NCI-H2107 (cell line): ENCODE results near the gene KCNJ16.

Experiments
- DNase-seq: peaks from one replicate; lab custom pipeline; 2025; lab: John Stamatoyannopoulos, UW

KCNJ16 gene

DNA sequence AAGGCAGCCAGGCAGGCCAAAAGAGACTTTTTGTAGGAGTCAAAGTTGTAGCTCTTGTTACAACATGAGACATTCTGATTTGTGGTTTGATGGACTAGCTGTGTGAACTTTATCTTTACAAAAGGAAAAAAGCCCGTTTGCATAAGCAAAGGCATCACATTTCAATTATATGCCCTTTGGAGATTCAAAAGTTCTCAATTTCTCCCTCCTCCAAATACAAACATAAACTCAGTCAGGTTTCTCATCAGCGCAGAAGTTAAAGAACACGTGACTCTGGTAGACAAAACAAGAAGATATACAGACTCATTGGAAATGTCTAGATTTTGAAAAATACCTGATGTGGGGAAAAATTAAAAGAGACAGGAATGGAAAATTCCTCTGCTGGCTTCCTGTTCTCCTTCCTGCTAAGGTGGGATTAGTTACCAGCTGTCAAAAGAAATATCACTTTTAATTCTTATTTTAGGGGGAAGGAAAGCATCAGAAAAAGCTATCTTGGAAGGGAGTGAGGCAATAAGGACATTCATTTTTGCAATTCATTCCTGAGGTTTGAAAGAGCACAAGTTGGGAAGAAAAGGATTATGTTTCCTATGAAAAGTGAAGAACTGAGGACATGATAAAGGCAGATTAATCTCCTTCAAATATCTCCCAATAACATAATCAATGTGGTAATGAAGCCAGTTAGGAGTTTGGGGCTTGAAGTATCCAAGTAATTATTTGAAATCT is 4.6 kb upstream of the KCNJ16 start:
- no peak for DNase-seq

DNA sequence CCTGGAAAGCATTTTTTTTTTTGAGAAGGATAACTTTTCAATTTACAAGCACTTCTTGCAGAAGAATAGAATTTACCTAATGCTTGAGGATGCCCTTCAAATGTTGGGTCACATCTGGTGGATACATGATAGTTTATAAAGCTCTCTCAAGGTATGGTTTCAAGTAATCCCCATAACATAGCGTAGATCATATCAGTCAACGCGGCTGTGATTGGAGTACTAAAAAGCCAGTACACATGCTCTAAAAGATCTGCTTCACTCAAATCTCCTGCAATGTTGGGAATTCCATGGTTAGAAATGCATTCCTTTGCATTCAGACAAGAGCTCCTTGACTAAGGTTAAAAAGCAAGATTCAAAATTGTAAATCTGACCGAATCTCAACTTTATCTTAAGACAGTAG is 3.9 kb upstream of the KCNJ16 start:
- no peak for DNase-seq

DNA sequence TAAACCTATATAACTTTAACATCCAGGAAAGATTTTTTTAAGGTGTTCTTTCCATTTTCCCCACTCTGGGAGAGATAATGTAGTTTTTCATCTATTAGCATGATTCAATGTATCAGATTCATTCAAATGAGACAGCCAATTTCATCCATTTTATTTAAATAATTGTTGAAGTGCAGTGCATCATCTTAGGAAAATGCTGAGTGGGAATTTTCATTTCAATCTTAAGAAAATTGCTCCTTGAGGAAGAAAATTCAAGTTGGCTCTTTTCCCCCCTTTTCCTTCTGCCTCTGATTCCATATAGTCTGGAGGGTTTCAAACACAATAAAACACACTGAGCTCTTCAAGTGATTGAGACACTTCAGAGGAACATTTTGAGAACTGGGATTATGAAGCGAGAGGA is 3.4 kb upstream of the KCNJ16 start:
- DNase-seq: no peak

DNA sequence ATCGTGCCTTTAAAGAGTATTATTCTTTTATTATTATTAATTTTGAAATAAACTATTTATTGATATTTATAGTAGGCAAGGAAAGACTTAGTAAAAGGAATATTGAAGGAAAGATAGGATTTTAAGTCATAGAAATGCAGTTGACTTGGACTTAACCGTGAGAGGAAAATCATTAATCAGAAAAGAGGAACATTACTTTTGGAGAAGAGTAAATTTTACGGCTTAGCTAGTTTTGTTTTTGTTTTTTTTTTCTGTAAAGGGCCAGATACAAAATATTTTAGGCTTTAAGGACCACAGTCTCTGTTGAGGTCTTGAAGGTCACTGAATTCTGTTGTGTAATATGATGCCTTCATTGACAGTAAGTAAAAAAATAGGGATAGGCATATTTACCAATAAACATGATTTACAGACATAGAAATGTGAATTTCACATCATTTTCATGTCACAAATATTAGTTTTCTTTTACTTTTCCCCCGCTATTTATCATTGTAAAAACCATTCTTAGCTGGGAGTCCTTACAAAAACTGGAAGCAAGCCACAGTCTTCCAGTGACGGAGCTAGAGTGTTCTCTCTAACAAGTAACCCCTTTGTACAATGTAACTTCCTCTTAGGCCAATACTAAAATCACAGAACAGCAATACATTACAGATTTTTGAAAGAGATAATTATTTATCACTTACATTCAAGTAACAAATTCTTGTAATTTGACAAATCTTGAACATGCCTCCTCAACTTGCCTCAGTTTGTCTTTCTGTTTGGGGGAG is 2.3 kb upstream of the KCNJ16 start:
- no peak for DNase-seq

DNA sequence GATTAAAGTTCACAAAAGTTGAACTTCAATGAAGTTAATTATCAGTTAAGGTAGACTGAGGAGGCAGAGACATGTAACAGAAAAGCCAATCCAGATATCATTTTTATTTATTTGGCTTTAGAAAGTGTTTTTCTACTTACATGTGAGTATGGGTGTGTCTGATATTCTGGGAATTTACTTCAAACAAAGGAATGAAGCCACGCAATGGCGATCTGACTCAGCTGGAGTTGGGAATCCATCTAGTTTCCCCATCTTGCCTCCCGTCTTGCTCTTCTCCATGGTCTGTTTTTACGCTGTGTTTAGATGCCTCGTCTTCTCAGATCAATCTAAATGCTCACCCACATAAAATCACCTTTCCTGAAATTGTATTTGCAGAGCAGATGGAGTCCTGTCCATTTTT is 1.7 kb upstream of the KCNJ16 start:
- DNase-seq: no peak

DNA sequence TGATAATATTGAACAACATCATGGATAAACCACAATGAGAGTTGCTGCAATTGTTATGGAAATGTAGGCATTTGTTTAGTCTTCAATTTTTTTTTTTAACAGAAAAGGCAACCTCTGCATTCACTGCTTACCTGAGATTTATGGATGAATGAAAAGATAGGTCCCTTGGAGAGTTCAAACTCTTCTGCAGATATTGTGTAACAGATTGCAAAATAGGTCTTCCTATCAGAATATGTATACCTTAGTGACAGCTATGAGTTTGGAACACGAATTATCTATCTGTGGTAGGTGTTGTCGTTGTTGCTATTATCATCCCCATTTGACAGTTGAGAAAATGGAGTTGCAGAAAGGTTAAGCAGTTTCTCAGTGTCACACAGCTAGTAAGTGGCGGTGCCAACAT is 1.2 kb upstream of the KCNJ16 start:
- no peak for DNase-seq

DNA sequence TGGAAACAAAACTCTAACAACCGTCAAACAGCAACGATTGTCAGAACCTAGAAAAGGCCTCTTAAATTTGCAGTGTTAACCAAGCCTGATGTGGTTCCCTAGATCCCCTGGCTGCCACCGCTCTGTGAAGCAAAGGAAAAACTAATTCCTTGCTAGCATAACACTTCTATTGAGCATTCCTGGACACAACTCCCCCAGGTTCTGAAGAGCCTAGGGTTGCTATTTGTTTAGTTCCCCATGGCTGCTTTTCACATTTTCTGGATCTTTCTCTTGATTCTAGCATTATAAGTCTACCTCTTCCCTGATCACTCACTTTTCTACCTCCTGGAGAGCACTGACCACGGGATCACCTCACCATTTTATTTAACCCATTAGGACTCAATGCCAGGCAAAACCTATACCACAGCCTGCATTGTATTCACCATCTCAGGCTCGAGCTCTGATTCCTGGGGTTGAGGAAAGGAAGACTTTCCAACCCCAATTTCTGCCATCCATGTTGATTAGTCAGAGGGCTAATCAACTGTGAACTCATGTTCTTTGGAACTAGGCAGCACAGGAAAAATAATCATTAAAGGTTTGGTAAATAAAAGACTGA is 692 bp upstream of the KCNJ16 start:
- no peak for DNase-seq

DNA sequence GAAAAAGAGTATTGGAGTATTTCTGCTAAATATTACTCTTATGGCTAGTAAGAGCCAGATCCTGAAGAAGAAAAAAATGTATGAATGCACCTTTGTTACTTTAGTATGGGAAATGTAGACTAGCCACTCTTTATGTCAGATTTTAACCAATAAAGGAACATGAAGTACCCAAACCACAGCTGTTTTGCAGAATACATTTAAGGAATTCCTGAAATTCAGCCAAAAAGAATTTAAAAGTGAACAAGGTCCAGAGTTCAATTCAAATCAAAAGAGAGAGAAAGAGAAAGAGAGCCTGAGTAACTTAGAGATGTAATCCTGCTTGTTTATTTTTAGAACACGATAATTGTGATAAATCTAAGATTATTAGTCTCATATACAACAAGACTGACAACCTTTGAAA is 1.2 kb downstream of the KCNJ16 start:
- DNase-seq: no peak

DNA sequence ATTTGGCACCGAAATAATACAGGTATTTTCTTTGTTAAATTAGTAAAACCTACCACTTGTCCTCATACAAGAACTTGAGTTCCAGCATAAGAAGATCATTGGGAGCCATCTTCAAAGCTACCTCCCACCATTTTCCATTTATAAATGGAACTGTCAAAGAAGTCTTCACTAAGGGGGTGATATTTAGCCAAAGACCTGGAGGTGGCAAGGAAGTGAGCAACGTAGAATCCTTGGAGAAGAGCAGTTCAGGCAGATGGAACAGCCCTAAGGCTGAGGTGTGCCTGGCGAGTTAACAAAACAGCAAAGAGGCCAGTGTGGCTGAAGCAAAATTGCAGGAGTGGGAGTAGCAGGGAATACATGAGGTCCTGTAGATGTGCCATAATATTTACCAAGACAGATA is 1.8 kb downstream of the KCNJ16 start:
- no peak for DNase-seq

DNA sequence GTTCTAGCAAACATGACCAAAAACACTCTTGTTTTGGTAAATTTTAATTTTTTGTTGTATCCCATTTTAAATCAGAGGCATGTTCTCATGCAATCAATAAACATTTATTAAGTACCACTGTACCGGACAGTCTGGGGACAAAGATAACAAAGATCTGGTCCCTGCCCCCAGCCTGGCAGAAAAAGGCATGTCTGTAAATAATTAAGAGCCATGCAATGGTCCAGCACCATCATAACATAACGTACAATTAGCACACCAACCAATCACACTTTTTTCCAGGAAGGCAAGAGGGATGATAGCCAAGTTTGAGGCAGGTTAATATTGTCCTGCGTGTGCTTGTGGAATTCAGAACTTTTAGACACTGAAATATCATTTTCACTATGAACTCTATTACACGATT is 3.5 kb downstream of the KCNJ16 start:
- no peak for DNase-seq

DNA sequence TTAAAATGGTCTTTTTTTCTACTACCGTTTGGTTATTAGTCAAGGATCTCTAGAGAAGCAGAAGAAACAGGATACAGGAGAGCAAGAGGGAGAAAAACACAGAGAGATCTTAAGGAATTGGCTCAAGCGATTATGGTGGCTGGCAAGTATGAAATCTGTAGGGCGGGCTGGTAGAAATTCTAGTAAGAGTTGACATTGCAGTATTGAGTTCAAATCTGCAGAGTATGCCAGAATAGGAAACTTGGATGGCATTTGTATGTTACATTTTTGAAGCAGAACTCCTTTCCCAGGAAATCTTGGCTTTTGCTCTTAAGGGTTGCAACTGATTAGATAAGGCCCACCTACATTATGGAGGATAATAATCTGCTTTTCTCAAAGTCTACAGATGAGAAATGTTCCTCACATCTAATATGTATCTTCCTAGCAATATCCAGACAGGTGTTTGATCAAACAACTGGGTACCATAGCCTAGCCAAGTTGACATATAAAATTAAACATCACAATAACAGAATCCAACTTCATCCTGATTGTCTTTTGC is 4.0 kb downstream of the KCNJ16 start:
- no peak for DNase-seq

DNA sequence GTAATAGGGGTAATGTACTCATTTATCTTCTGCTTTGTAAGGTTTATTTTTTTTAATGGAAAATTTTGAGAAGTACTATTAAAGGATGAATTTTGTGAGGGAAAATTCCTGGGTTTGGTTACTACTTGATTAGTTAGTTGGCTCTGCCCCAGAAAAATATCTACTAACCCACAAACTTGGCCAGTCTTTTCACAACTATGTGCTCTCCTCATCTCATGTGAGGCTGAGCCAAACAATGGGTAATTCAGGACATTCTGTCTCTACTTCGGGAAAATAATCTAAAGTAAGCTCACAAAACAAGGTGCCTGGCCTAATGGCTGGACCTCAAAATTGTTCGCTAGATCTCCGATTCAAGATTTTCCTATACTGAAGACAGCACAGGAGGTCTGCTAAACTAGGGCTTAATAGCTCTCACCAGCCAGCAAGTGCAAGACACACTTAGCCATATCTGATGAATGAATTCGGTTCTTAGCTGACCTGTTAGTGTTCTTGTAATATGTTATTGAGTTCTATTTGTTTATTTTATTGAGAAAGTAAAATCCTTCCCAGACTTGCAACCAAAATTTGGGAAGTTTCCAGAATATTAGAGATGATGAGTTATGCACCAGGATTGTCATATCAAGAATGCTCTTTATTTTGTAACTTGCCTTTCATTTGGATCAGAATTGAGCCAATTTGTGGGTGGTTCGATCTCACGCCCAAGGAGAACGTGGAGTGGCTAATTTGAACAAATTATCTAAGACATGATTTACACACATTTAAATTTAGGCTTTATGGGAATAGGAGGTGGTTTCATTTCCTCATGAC is 5.7 kb downstream of the KCNJ16 start:
- no peak for DNase-seq

DNA sequence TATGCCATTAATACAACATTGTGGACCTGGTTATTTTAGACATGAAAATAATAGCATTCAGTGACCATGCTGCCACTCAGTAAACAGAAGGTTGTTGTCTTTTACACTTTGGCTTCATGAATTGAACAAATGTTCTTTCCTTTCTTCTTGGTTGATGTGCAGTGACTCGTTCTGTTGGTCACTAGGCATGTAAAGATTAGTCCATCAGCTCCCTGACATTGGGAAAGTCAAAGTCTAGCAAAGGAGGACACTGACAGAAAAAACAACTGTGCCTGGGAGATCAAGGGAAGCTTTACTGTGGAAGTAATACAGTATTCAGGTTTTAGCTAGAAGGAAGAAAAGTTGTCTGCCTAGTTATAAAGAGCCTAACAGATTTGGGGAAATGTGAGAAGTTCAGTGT is 6.9 kb downstream of the KCNJ16 start:
- DNase-seq: no peak

DNA sequence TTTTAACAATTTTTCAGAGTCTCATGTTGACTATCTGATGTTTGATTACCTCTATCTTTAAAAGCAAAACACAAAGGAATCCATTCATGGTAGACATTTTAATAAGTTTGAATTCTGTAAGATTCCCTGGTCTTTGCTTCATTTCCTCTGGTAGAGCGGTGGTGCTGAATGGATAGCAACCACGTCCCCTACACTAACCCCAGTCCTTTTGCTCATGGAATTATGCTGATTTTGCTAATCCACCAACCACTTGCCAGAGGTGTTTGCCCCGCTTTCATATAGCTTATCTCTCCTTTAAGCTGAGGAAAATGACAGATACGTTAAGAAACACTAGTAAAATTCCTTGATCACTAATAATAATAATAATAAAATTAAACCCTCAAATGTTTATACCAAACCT is 9.5 kb downstream of the KCNJ16 start:
- no peak for DNase-seq

DNA sequence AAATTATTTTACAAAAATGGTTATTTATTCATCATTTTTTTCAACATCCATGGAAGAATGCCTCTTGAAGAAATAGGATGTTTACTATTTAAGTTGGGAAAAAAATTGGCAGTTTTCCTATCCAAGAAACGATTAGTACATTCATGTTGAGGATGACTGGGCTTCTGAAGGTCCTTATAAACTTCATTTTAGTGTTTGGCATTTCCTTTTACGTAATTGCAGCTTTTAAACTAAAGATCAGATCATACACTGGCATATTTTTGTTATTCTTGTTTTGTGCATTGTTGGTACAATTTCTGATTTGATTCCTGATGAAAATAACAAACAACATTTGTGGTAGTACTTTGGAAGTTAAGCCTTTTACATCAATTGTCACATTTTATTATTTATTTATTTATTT is 11.5 kb downstream of the KCNJ16 start:
- no peak for DNase-seq

DNA sequence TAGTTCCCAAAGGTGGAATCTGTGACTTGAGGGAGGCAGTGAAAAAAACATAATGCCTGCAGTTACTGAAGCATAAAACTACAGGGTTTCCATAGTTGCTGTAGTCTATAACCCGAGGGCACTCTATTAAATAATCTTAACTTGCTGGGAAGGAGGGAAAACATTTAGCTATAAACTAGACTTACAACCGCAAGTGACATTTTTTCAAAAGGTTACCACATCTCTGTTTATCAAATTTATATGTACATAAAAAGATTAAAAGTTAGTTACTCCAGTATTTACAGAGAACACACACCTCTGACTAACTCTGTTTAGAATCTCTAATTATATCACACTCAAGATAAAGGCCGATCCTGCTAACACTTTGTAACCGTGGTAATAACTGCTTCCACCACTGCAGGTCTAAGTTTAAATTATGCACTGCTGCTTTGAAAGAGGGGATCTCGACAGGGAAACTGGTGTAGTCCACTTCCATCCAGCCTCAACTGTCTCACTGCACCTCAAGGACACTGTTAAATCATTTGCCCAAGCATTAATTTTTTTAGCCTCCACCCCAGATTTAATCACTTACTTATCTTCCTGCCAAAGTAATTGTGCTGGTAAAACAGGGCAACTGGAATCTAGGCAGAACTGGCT is 14.6 kb downstream of the KCNJ16 start:
- DNase-seq: no peak

DNA sequence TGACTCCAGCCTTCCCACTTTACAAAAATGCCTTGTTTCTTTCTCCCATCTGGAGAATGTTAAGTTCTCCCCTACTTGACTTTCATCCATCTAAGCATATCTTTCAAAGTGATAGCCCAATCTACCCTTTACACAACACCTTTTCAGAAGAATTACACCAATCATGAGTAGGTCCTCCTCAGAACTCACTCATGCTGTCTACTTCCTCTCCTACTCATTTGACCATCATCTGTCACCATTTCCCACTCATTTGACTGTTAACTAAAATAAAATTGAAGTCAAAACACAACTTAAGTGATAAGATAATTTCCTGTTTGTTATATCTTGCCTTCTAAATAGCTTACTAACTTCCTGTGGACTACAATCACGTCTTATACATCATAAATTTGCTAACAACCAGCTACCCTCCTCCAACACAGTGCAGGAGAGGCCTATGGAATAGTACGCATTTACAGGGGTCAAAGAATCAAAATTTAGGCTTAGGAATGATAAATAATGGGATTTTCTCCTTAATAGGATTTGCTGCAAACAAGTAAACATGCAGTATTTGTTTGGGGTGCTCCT is 16.1 kb downstream of the KCNJ16 start:
- DNase-seq: no peak

DNA sequence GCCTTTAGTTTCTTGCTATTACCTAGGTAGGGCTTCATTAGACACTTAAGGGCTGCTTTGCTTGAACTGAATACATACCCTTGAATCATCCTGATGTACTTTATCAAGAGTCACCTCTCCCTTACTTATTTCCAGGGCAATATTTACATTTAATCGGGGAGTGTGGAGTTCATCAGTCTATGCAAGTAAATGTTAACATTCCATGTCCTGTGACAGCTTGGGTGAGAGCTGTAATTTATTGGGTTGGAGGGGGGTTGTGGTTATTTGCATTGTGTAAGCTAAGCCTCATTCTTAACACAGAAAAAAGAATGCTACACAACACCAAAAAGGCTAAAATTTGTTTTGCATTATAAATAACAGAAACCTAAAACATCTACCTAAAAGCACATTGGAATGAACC is 16.7 kb downstream of the KCNJ16 start:
- DNase-seq: no peak

DNA sequence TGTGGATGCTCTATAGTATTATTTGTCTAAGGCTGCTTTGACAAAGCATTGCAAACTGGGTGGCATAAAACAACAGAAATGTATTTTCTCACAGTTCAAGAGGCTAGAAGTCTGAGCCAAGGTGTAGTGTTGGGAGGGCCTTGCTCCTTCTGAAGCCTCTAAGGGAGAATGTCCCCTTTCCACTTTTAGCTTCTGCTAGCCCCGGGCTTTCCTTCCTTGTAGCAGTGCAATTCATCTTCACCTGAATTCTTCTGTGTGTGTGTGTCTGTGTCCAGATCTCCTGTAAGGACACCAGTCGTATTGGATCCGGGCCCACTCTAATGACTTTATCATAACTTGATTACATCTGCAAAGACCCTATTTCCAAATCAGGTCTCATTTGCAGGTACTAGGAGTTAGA is 18.1 kb downstream of the KCNJ16 start:
- no peak for DNase-seq

DNA sequence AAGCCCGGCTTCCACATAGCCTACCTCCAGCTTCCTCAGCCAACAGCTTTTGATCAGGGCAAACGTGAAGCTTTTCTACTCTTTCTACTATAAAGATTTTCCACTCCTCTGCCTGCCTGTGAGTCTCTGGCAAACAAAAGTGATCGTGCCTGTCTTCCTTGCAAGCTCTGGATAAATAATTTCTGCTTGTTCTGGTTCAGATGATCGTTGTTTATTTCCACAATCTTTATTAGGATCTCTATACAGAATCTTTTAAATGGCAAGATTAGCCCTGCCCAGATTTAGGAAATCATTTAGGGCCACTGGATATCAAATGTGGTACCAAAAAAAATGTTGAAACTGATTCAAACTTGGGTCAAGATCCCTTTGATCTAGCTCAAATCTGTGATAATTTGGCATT is 20.4 kb downstream of the KCNJ16 start:
- no peak for DNase-seq

DNA sequence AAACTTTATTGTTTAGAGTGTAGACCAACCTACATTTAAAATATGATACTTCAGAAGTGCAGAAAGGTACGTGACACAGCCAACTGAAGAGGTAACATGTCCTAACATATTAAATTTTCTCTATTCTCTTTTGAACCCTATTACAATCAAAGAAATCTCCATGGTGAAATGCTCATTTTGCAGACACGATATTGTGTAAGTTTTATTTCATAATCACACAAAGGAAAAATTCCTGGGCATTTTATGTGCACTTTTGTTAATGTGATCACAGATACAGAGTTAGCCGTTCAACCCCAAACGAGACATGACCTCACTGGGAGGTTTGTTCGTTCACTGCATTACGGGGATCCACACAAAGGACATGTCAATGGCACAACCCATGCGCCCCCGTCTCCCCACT is 21.8 kb downstream of the KCNJ16 start:
- DNase-seq: no peak

DNA sequence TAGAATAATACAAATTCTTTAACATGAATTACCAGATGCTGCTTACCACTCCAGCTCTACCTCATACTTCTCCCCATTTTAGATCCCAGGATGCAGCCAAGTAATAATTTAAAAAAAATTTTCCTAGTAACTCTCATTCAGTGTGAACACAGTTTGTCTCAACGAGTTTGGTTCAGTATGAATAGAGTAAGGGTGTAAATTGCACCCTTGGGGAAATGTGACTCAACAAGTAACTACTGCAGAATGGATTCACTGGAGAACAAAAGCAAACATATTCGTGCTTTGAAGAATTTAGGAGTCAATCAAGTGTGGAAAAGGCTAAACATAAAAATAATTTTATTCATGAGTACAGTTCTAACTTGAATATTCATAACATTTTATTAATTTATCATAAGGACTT is 23.0 kb downstream of the KCNJ16 start:
- DNase-seq: no peak
